SK-N-SH (cell line): Measurements from ENCODE around the gene SAP30. TPM values are rescaled to one million over a fixed set of nuclear protein-coding genes. Genes with fewer than 3 reads are reported as not detected.

ENCODE experiments used
- CTCF ChIA-PET: fragments of 300-600, 350-600 bp; formaldehyde crosslinking; extraction: SDS; loops from one replicate; lab custom pipeline; 2021; lab: Yijun Ruan, JAX
- POLR2A ChIA-PET: fragments of 350-600 bp; sonication (Branson Sonifier 250); formaldehyde crosslinking; extraction: SDS; loops from one replicate; lab custom pipeline; 2020; ENCODE audit warnings: antibody characterized with exemption, inconsistent platforms; lab: Yijun Ruan, JAX
- DNase-seq: peaks from one replicate; pipeline ENCODE4 v3.0.0; 2012
- H2AFZ ChIP-seq: fragments of 200-600 bp; sonication (generic); 2 replicates; pipeline ENCODE4 v1.8.1; 2016; ENCODE audit warnings: antibody characterized with exemption, mild to moderate bottlenecking, low read depth
- H3F3A ChIP-seq: fragments of 200-600 bp; sonication (generic); replicated peaks from 2 replicates; pipeline ENCODE3; 2016; ENCODE audit warnings: antibody characterized with exemption, mild to moderate bottlenecking; ENCODE audit not compliant: insufficient read depth
- H3K27ac ChIP-seq, 2 experiments: fragments of 200-500 bp in 1 of 2; fragments of 200-600 bp in 1 of 2; sonication (Bioruptor generic) in 1 of 2; sonication (generic), shearing (Covaris generic) in 1 of 2; 2 replicates each; pipeline versions ENCODE4 v1.5.1 to v1.6.1; 2014 to 2016; ENCODE audit warnings: low read depth in 2 of 2, inconsistent platforms in 1 of 2, low read length in 1 of 2, mild to moderate bottlenecking in 1 of 2, mixed read lengths in 1 of 2
- H3K27me3 ChIP-seq: fragments of 200-600 bp; sonication (generic), shearing (Covaris generic); 2 replicates; pipeline ENCODE4 v1.6.1; 2016; ENCODE audit warnings: mixed run types; ENCODE audit not compliant: insufficient read depth
- H3K36me3 ChIP-seq, 2 experiments: fragments of 200-500 bp in 1 of 2; fragments of 200-600 bp in 1 of 2; sonication (Bioruptor generic) in 1 of 2; sonication (generic) in 1 of 2; replicated peaks in 1 of 2; 2 replicates each; pipeline versions ENCODE3 to v1.5.1; 2014 to 2016; ENCODE audit warnings: low read length in 1 of 2, mild to moderate bottlenecking in 1 of 2; ENCODE audit not compliant: insufficient read depth in 2 of 2, control insufficient read depth in 1 of 2
- H3K4me1 ChIP-seq, 2 experiments: fragments of 200-500 bp in 1 of 2; fragments of 200-600 bp in 1 of 2; sonication (Bioruptor generic) in 1 of 2; sonication (generic), shearing (Covaris generic) in 1 of 2; 2 replicates each; pipeline versions ENCODE4 v1.5.1 to v1.6.1; 2014 to 2016; ENCODE audit warnings: low read depth in 1 of 2, low read length in 1 of 2, mixed run types in 1 of 2; ENCODE audit not compliant: insufficient read depth in 2 of 2, control insufficient read depth in 1 of 2
- H3K4me2 ChIP-seq: fragments of 200-600 bp; sonication (generic), shearing (Covaris generic); 2 replicates; pipeline ENCODE4 v1.6.1; 2017; ENCODE audit warnings: mixed run types
- H3K4me3 ChIP-seq, 2 experiments: fragments of 200-500 bp in 1 of 2; fragments of 200-600 bp in 1 of 2; sonication (Bioruptor generic) in 1 of 2; sonication (generic), shearing (Covaris generic) in 1 of 2; 2 replicates each; pipeline versions ENCODE4 v1.5.1 to v1.8.1; 2014 to 2016; ENCODE audit warnings: low read depth in 2 of 2, inconsistent platforms in 1 of 2, low read length in 1 of 2, mild to moderate bottlenecking in 1 of 2, mixed read lengths in 1 of 2, moderate library complexity in 1 of 2
- H3K79me2 ChIP-seq: fragments of 200-600 bp; sonication (generic); 2 replicates; pipeline ENCODE4 v1.8.1; 2017; ENCODE audit warnings: mild to moderate bottlenecking; ENCODE audit not compliant: insufficient read depth
- H3K9ac ChIP-seq: fragments of 200-600 bp; sonication (generic); 2 replicates; pipeline ENCODE4 v1.6.1; 2017; ENCODE audit warnings: mixed run types
- H3K9me2 ChIP-seq: fragments of 200-600 bp; sonication (generic); 2 replicates; pipeline ENCODE4 v1.6.1; 2017; ENCODE audit warnings: mixed run types
- H3K9me3 ChIP-seq: fragments of 200-600 bp; sonication (generic); 2 replicates; pipeline ENCODE4 v1.6.1; 2017; ENCODE audit warnings: mixed run types, mild to moderate bottlenecking, moderate library complexity
- H4K20me1 ChIP-seq: fragments of 200-600 bp; sonication (generic); 2 replicates; pipeline ENCODE4 v1.6.1; 2017; ENCODE audit warnings: mild to moderate bottlenecking, mixed run types; ENCODE audit not compliant: insufficient read depth
- CHD2 ChIP-seq: fragments of 150-350 bp; IDR thresholded peaks from 2 replicates; pipeline ENCODE4 v1.6.1; 2018; ENCODE audit warnings: low read length; ENCODE audit not compliant: partially characterized antibody
- ELF1 ChIP-seq: IDR thresholded peaks from 2 replicates; pipeline ENCODE4 v1.4.0; 2012
- EP300 ChIP-seq, 2 experiments: IDR thresholded peaks; 2 replicates each; pipeline versions ENCODE4 v1.4.0 to v1.6.1; 2012; ENCODE audit warnings: borderline replicate concordance in 1 of 2, low read depth in 1 of 2, low read length in 1 of 2
- FOSL2 ChIP-seq: IDR thresholded peaks from 2 replicates; pipeline ENCODE4 v1.4.0; 2012; ENCODE audit warnings: low read depth, mild to moderate bottlenecking, moderate library complexity, borderline replicate concordance
- IRF3 ChIP-seq: fragments of 150-350 bp; IDR thresholded peaks from 2 replicates; pipeline ENCODE4 v1.6.1; 2016; ENCODE audit warnings: mild to moderate bottlenecking, low read depth, low read length
- MXI1 ChIP-seq: IDR thresholded peaks from 2 replicates; pipeline ENCODE4 v1.6.1; 2012; ENCODE audit warnings: mild to moderate bottlenecking, low read depth, low read length, improper control_type of control experiment
- NFIC ChIP-seq: IDR thresholded peaks from 2 replicates; pipeline ENCODE4 v1.4.0; 2012; ENCODE audit warnings: borderline replicate concordance
- POLR2AphosphoS5 ChIP-seq: IDR thresholded peaks from 2 replicates; pipeline ENCODE4 v1.6.1; 2012; ENCODE audit warnings: low read depth, low read length
- RAD21 ChIP-seq: IDR thresholded peaks from 2 replicates; pipeline ENCODE4 v1.6.1; 2012; ENCODE audit warnings: mild to moderate bottlenecking, low read length
- SMC3 ChIP-seq: IDR thresholded peaks from 2 replicates; pipeline ENCODE4 v1.6.1; 2012; ENCODE audit warnings: low read depth, low read length, improper control_type of control experiment
- TCF12 ChIP-seq: IDR thresholded peaks from 2 replicates; pipeline ENCODE4 v1.4.0; 2012
- WGBS: methylation state at CpG from one replicate; pipeline ENCODE4 v1.1.6; 2017; ENCODE audit warnings: low lambda C conversion rate; 5-methylcytosine and 5-hydroxymethylcytosine counted together
- polyA plus RNA-seq, 3 experiments: library from polyadenylated mRNA; depleted of rRNA; stranded (reverse); fragments of >200 nt; gene quantifications; 2 replicates each; pipeline ENCODE4 v1.2.3, GENCODE V29; 2012
- TF ChIP-seq, protein P1 (sequence below): IDR thresholded peaks from 2 replicates; pipeline ENCODE4 v1.4.0; 2012; ENCODE audit warnings: low read depth, borderline replicate concordance
- TF ChIP-seq, protein P2 (sequence below): fragments of 150-350 bp; IDR thresholded peaks from 2 replicates; pipeline ENCODE4 v1.6.1; 2017; ENCODE audit warnings: antibody characterized with exemption, low read length, low read depth, borderline replicate concordance

Gene SAP30
- polyA plus RNA-seq, 1 of the 3 experiments (the other 2 are of a cell fraction), result 19.0 TPM

DNA sequence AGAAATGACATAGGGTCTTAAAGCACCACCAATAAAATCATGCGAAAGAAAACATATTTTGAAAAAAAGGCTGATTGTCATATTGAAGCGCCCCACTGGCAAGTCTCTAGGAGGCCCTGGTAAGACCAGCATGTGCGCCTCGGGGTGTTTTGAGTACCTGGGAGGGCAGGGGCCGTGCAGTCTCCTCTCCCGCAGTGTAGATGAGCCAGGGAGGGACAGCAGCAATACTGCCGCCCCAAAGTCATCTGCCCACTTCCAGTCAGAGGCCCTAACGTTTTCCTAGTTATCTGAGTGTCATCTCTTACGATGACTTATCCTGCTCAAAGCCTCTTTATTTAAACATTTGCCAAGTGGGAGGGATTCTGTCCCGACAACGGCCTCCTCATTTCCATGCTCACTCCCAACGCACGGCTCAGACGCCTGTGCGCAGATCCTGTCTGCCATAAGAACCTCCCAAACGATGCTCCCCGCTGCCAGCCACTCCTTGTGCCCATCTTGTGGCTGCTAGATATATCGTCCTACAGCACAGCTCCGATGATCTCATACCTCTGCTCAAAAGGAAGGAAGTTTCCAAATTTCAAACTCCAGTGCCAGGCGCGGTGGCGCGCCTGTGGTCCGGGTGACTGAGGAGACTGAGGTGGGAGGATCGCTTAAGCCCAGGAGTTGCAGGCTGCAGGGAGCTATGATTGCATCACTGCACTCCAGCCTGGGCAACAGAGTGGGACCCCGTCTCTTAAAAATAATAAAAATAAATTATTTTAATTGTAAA, 45.3 kb downstream of the SAP30 start:
- no peaks in the 10 kb centered on the region for H3K79me2 ChIP-seq
- no peaks in the 10 kb centered on the region for H3K9me2 ChIP-seq
- no peaks in the 10 kb centered on the region for H3F3A ChIP-seq
- peak; percentile 11 for DNase-seq
- POLR2A ChIA-PET, result no interaction called here
- CTCF ChIA-PET, result interaction anchor here (0.6 to 8.3 kb wide), 24 partner anchors 13 to 403 kb away, joined by 3 to 82 read pairs (median 4); partner anchors contain the start of gene HMGB2
- peaks cover 0 to 13% of the 10 kb centered on the region in 2 experiments; a peak in 2 of 4 replicates for H3K4me1 ChIP-seq
- H3K9me3 ChIP-seq, result no peaks in the 10 kb centered on the region
- WGBS, result 92% methylated on average over 26 of the region's 26 CpGs
- no peak overlapping the region for H2AFZ ChIP-seq
- no peak overlapping the region for H3K27ac ChIP-seq
- H3K9ac ChIP-seq, result no peak overlapping the region
- no peaks in the 10 kb centered on the region for H4K20me1 ChIP-seq
- no peak overlapping the region for H3K4me2 ChIP-seq
- no peak for TF ChIP-seq RAD21
- TF ChIP-seq POLR2AphosphoS5, result no peak
- TF ChIP-seq, protein P1, sequence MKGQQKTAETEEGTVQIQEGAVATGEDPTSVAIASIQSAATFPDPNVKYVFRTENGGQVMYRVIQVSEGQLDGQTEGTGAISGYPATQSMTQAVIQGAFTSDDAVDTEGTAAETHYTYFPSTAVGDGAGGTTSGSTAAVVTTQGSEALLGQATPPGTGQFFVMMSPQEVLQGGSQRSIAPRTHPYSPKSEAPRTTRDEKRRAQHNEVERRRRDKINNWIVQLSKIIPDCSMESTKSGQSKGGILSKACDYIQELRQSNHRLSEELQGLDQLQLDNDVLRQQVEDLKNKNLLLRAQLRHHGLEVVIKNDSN, result no peak
- TF ChIP-seq MXI1, result no peak
- TF ChIP-seq, protein P2, sequence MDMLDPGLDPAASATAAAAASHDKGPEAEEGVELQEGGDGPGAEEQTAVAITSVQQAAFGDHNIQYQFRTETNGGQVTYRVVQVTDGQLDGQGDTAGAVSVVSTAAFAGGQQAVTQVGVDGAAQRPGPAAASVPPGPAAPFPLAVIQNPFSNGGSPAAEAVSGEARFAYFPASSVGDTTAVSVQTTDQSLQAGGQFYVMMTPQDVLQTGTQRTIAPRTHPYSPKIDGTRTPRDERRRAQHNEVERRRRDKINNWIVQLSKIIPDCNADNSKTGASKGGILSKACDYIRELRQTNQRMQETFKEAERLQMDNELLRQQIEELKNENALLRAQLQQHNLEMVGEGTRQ, result no peak
- H3K4me3 ChIP-seq, result no peak overlapping the region
- no peaks in the 10 kb centered on the region for H3K27me3 ChIP-seq
- no peaks in the 10 kb centered on the region for H3K36me3 ChIP-seq

DNA sequence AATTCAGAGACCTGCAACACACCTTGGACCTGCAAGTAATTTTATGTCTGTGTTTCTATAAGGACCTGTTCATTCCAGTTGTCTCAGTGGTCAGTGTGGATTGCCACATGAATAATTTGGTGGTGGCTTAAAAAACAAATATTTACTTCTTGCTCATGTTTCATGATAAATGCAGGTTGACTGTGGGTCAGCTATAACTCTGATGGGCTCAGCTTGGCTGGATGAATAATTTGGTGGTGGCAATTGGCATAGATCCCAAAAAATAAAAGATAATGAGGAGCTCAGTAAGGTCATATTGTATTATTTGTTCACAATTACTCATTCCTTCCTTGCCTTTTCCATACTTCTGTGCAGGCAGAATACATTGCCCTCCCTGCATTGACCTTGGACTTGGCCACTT, 47.1 kb downstream of the SAP30 start:
- no peak overlapping the region for H3K9ac ChIP-seq
- H3K36me3 ChIP-seq, result no peaks in the 10 kb centered on the region
- no peaks in the 10 kb centered on the region for H3F3A ChIP-seq
- H3K79me2 ChIP-seq, result no peaks in the 10 kb centered on the region
- H3K27me3 ChIP-seq, result no peaks in the 10 kb centered on the region
- no peak for TF ChIP-seq NFIC
- TF ChIP-seq FOSL2, result 0 out of 2 replicates have a peak, but pooled peaks have one; percentile 1
- TF ChIP-seq, all 33 proteins: peak for 1
- Histone ChIP-seq H3K9me2 (no peaks in the 10 kb centered on the region), H3K27ac (no peak overlapping the region), H3K4me3 (no peak overlapping the region), H3K4me2 (no peak overlapping the region), H3K9me3 (no peaks in the 10 kb centered on the region), H3K4me1 (peaks cover 0 to 10% of the 10 kb centered on the region in 2 experiments; a peak in 2 of 4 replicates), H4K20me1 (no peaks in the 10 kb centered on the region), H2AFZ (no peak overlapping the region)
- DNase-seq, result no peak
- ChIA-PET POLR2A (no interaction called here), CTCF (interaction anchor here (0.8 to 2.5 kb wide), 16 partner anchors 15 to 404 kb away, joined by 3 to 22 read pairs (median 3); partner anchors contain the start of gene SCRG1)

- H2AFZ ChIP-seq, result no peak overlapping the region
- no peaks in the 10 kb centered on the region for H3K36me3 ChIP-seq
- H3K9ac ChIP-seq, result no peak overlapping the region
- H3K4me2 ChIP-seq, result no peak overlapping the region
- H3K9me2 ChIP-seq, result no peaks in the 10 kb centered on the region
- POLR2A ChIA-PET, result no interaction called here
- CTCF ChIA-PET, result interaction anchor here (1.0 to 2.5 kb wide), 7 partner anchors 16 to 900 kb away, joined by 3 to 22 read pairs (median 6); no protein-coding TSS in a partner anchor
- no peaks in the 10 kb centered on the region for H3F3A ChIP-seq
- H4K20me1 ChIP-seq, result no peaks in the 10 kb centered on the region
- H3K79me2 ChIP-seq, result no peaks in the 10 kb centered on the region
- H3K4me1 ChIP-seq, result peaks cover 0 to 2% of the 10 kb centered on the region in 2 experiments; a peak in 2 of 4 replicates
- TF ChIP-seq, protein P1, result no peak
- TF ChIP-seq IRF3 (no peak), CHD2 (no peak), ELF1 (no peak), TCF12 (no peak), EP300 (IDR thresholded peaks at IDR 0.05; ENCODE audit: borderline replicate concordance in 1 of 2, low read depth in 1 of 2, low read length in 1 of 2) (no peak), SMC3 (no peak)
- TF ChIP-seq, all 33 proteins: peak for 0
- DNase-seq, result no peak
- H3K27ac ChIP-seq, result no peak overlapping the region
- no peaks in the 10 kb centered on the region for H3K9me3 ChIP-seq
- no peak overlapping the region for H3K4me3 ChIP-seq
- WGBS, result 85% methylated on average over 3 of the region's 3 CpGs
- no peaks in the 10 kb centered on the region for H3K27me3 ChIP-seq
Observed at GRCh38 chr4:173418639-173419038, 47.9 kb downstream of the SAP30 start.
